Hepatocyte (in vitro differentiated cells): Measurements from ENCODE around the gene KLRC4.

Experiments
- EZH2 ChIP-seq: fragments of 200-600 bp; sonication (generic); IDR thresholded peaks from 2 replicates; pipeline ENCODE4 v1.6.1; 2016; ENCODE audit warnings: antibody characterized with exemption, mild to moderate bottlenecking, borderline replicate concordance
- TF ChIP-seq, protein P1 (sequence below): fragments of 200-600 bp; sonication (generic); IDR thresholded peaks from 2 replicates; pipeline ENCODE4 v1.5.1; 2016; ENCODE audit warnings: antibody characterized with exemption, mild to moderate bottlenecking; ENCODE audit not compliant: poor library complexity

DNA sequence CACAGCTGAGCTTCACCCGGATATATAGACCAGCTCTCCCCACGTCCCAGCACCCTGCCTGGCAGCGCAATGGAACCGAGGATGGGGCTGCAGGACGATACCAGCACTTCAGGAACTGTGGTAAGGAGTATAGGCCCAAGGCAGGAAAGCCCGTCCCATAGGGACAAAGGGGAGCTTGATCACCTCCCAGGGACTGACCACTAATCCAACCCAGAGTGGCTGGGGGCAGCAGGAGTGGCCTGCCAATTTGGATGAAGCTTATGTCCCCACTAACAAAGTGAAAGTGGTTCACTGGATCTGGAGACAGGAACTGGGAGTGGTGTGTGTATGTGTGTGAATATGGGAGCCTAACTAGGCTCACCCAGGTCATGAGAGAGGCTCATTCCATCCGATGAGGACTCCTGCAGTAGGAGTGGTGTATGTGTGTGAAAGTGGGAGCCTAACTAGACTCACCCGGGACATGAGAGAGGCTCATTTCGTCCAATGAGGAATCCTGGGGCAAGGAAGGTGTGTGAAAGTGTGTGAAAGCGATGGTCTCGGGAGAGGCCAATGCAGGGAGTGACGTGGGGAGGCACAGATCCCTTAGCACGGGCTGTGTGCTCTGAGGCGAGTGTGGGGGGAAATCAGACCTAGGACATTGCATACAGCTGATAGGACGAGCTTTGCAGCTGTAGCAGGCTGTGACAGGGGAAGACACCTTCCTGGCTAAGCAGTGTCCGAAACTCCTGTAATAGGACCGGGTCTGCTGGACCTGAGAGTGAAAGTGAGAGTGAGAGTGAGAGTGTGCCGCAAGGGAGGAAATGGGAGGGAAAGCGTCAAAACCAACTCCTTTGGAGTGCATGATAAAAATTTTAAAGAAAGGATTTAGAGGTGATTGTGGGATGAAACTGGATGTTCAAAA, 45.4 kb downstream of the KLRC4 start:
- TF ChIP-seq, protein P1, sequence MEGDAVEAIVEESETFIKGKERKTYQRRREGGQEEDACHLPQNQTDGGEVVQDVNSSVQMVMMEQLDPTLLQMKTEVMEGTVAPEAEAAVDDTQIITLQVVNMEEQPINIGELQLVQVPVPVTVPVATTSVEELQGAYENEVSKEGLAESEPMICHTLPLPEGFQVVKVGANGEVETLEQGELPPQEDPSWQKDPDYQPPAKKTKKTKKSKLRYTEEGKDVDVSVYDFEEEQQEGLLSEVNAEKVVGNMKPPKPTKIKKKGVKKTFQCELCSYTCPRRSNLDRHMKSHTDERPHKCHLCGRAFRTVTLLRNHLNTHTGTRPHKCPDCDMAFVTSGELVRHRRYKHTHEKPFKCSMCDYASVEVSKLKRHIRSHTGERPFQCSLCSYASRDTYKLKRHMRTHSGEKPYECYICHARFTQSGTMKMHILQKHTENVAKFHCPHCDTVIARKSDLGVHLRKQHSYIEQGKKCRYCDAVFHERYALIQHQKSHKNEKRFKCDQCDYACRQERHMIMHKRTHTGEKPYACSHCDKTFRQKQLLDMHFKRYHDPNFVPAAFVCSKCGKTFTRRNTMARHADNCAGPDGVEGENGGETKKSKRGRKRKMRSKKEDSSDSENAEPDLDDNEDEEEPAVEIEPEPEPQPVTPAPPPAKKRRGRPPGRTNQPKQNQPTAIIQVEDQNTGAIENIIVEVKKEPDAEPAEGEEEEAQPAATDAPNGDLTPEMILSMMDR, result no peak
- no peak for TF ChIP-seq EZH2
